ENCODE results near the gene S100A10. TPM values are rescaled to one million over a fixed set of nuclear protein-coding genes. Genes with fewer than 3 reads are reported as not detected.
A peak's percentile ranks its signal among the peaks of the same experiment; 100 is the strongest.

S100A10 gene
- total RNA-seq, 2 experiments from 2014 or later = 208 to 220 TPM

GRCh38 chr1:151990058-151990855 lies 3.4 kb downstream of the S100A10 start:
- POLR2A ChIA-PET = interaction anchor here (0.8 to 1.4 kb wide), 2 partner anchors 20 to 85 kb away, joined by 3 to 6 read pairs; no protein-coding TSS in a partner anchor
- Mint-ChIP-seq H3K4me3 (no peak overlapping the region), H3K36me3 (ENCODE audit: low read depth) (peaks cover 47% of the 10 kb centered on the region), H3K27ac (no peak overlapping the region), H3K4me1 (ENCODE audit: low read depth) (peaks cover 78% of the 10 kb centered on the region), H3K9me3 (no peaks in the 10 kb centered on the region), H3K27me3 (no peaks in the 10 kb centered on the region)
- no peak for TF ChIP-seq CTCF (IDR thresholded peaks at IDR 0.05)
- CTCF ChIA-PET = interaction anchor here (0.9 to 10.8 kb wide), 4 partner anchors 22 to 57 kb away, joined by 3 to 121 read pairs (median 14); partner anchors contain the start of gene S100A11
- ATAC-seq (no peak), DNase-seq (no peak)
- intact Hi-C loops (cut with micrococcal nuclease) = no loop called here

GRCh38 chr1:151989211-151989862 lies 4.3 kb downstream of the S100A10 start:
- H3K27ac Mint-ChIP-seq = peak overlapping the region; percentile 25
- POLR2A ChIA-PET = interaction anchor here (0.8 to 1.4 kb wide), 3 partner anchors 19 to 84 kb away, joined by 3 to 6 read pairs (median 3); no protein-coding TSS in a partner anchor

GRCh38 chr1:151988405-151988923 lies 5.2 kb downstream of the S100A10 start:
- H3K9me3 Mint-ChIP-seq = no peaks in the 10 kb centered on the region
- POLR2A ChIA-PET = interaction anchor here (0.8 to 1.4 kb wide), 3 partner anchors 10 to 46 kb away, joined by 3 read pairs; no protein-coding TSS in a partner anchor
- DNase-seq = no peak
- H3K4me3 Mint-ChIP-seq = no peak overlapping the region
- ATAC-seq = no peak
- no peak for TF ChIP-seq CTCF (IDR thresholded peaks at IDR 0.05)
- intact Hi-C loops (cut with micrococcal nuclease) = no loop called here
- peak overlapping the region; percentile 13 for H3K27ac Mint-ChIP-seq
- H3K27me3 Mint-ChIP-seq = no peaks in the 10 kb centered on the region
- H3K36me3 Mint-ChIP-seq (ENCODE audit: low read depth) = peaks cover 63% of the 10 kb centered on the region
- CTCF ChIA-PET = interaction anchor here (1.1 to 15.6 kb wide), 6 partner anchors 11 to 79 kb away, joined by 3 to 191 read pairs (median 15); partner anchors contain the start of gene THEM4
- H3K4me1 Mint-ChIP-seq (ENCODE audit: low read depth) = peaks cover 87% of the 10 kb centered on the region

More at GRCh38 chr1:151989211-151989862, 4.3 kb downstream of the S100A10 start:
- intact Hi-C loops (cut with micrococcal nuclease) = no loop called here
- Mint-ChIP-seq H3K4me3 (no peak overlapping the region), H3K36me3 (ENCODE audit: low read depth) (peaks cover 55% of the 10 kb centered on the region), H3K4me1 (ENCODE audit: low read depth) (peaks cover 81% of the 10 kb centered on the region), H3K27me3 (no peaks in the 10 kb centered on the region), H3K9me3 (no peaks in the 10 kb centered on the region)
- CTCF ChIA-PET = interaction anchor here (0.9 to 15.6 kb wide), 6 partner anchors 10 to 80 kb away, joined by 3 to 191 read pairs (median 15); partner anchors contain the start of gene THEM4
- no peak for TF ChIP-seq CTCF (IDR thresholded peaks at IDR 0.05)
- ATAC-seq (peak; percentile 45), DNase-seq (peak; percentile 75)

- intact Hi-C loops (cut with micrococcal nuclease) = no loop called here
- peaks cover 64% of the 10 kb centered on the region for H3K36me3 Mint-ChIP-seq (ENCODE audit: low read depth)
- ATAC-seq (no peak), DNase-seq (no peak)
- no peak for TF ChIP-seq CTCF (IDR thresholded peaks at IDR 0.05)
- peak overlapping the region; percentile 7 for H3K27ac Mint-ChIP-seq
- POLR2A ChIA-PET = interaction anchor here (0.6 to 1.3 kb wide), 2 partner anchors 17 to 80 kb away, joined by 3 read pairs; no protein-coding TSS in a partner anchor
- H3K4me1 Mint-ChIP-seq (ENCODE audit: low read depth) = peaks cover 80% of the 10 kb centered on the region
- no peaks in the 10 kb centered on the region for H3K9me3 Mint-ChIP-seq
- CTCF ChIA-PET = interaction anchor here (1.7 to 15.6 kb wide), 4 partner anchors 13 to 53 kb away, joined by 3 to 191 read pairs (median 62); no protein-coding TSS in a partner anchor
- no peaks in the 10 kb centered on the region for H3K27me3 Mint-ChIP-seq
- no peak overlapping the region for H3K4me3 Mint-ChIP-seq
Observed at GRCh38 chr1:151986501-151987190, 7.0 kb downstream of the S100A10 start.

Data from activated CD8-positive, alpha-beta T cell treated with anti-CD3 and anti-CD28 coated beads for 36 hours (primary cell).